ENCODE data around the gene ZNF223. TPM values are rescaled to one million over a fixed set of nuclear protein-coding genes. Genes with fewer than 3 reads are reported as not detected.

The ZNF223 gene
- 2.2 TPM for total RNA-seq
- long read RNA-seq, partial matches to known transcripts = 0 of 3 reads
- long read RNA-seq, other reads (novel, unspliced or antisense) = 2 of 3 reads

DNA sequence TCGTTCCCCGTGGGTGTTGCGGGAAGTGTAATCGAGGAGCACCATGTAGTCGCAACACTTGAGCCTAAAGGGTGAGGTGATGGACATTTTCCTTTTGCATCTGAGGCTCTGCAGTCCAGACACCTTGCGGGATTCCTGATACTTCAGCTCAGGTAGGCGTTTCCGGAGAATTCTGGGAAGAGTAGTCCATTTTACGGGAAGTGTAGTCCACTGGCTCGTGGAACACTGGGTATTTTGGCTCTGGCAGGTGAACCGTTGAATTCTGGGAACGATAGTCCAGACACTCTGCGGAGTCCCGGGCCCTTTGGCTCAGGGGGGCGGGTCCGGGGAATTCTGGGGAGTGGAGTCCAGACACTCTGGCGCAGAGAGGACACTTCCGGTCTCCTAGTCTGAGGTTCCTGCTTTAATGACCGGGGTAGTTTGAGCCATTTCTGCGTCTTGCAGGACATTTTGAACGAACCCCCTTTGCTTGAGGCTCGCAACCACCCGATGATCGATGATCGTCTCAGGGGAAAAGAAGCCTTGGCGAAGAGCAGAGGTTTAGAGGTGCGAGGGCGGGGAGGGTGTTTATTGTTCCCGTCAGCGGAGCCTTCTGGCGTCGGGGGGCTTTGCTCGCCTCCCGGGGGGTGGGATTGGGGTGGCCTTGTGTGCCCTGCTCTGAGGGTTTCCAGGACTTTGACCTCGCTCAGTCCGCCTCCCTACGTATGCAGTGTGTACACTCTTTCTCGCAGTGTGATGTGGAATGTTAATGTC is at the start of gene ZNF223:
ZNF223 (plus strand) TSS at position 387 of the 753 bp plus-strand sequence. CDS start 3,141 bp downstream, outside the sequence.
- peak; percentile 97 for DNase-seq (ENCODE audit: low spot score)
- intact Hi-C loops (cut with DNase I) = loop anchor here (1.0 to 5.0 kb wide), 6 partner anchors 19 to 155 kb away; partner anchors contain the start of genes ZNF155, ZNF225 and ZNF230

DNA sequence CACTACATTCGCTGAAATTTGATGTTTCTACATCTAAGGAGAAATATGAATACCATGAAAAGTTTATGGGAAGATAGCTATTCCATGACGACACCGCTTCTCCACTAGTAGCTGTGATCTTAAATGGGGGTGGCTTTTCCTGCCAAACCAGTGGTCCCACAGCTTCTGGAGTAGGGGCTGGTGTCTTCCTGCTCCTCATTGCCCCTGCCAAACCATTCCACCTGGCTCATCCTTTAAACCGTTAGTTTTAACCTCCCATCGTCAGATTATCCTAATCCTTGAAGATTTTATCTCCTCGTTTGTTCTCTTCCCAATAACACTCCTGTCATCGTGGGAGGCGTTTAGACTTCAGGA is 49.6 kb upstream of the ZNF223 start:
- intact Hi-C loops (cut with DNase I) = loop anchor here (1.0 to 10.0 kb wide), 5 partner anchors 18 to 203 kb away; partner anchors contain the start of genes ZNF155, ZNF223, ZNF224 and ZNF225
- DNase-seq (ENCODE audit: low spot score) = no peak

DNA sequence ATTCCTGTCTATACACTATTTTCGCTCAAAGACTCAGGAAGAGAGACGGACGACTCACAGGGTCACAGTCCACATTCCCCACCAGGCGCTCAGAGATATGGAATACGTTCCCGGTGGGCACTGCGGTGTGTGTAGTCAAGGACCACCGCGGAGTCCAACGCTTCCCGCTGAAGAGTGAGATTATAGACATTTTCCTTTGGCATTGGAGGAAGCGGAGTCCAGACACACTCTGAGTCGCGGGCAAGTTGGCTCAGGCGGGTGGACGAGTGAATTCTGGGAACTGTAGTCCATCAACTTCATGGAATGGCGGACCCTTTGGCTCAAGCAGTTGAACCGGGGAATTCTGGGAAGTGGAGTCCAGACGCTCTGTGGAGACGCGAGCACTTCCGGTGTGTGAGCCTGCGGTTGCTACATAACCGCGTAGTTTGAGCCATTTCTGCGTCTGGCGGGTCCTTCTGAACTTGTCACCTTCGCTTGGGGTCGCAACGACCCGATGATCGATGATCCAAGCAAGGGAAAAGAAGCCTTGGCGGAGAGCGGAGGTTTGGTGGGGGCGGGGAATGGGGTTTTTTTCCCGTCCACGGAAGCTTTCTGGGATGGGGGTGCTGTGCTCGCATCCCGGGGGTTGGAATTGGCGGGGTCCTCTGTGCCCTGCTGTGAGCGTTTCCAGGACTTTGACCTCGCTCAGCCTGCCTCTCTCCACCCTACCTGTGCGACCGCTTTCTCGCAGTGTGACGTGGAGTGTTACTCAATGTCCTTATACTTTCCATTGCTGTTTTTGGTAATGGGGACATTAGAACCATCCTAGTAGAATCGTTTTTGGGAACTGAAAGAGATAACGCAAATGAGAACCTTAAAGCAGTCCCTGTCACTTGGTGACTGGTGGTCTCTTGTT is 49.0 kb upstream of the ZNF223 start, which contains the start of gene ZNF230:
ZNF230 (plus strand) TSS at position 392 of the 895 bp plus-strand sequence. CDS start 4,122 bp downstream, outside the sequence.
- intact Hi-C loops (cut with DNase I) = loop anchor here (1.0 to 10.0 kb wide), 5 partner anchors 19 to 202 kb away; partner anchors contain the start of genes ZNF155, ZNF223, ZNF224 and ZNF225
- peak; percentile 95 for DNase-seq (ENCODE audit: low spot score)

DNA sequence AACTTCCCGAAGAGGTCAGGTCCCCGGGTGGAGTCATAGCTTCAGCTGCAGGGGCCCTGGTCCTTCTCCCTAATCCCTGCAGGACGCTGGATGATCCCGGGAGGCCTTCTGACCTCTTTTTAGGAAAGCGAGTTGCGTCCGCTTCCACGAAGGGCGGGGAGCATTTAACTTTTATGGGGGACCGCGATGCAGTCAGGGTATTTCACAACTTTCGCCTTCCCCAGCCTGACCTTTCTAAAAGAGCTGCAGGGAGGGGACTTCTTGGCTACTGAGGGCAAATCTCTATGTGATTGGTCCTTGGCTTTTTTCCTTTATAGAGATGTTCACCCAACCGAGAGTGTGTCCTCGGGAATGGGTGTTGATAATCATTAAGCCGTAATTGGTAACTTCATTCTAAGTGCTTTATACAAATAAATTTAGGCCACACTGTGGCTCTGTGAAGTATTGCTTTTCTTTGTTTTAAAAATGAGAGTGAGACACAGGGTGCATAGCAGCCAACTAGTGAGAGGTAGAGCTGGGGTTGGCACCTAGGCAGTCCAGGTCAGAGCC is 48.3 kb upstream of the ZNF223 start:
- intact Hi-C loops (cut with DNase I) = loop anchor here (5.0 to 10.0 kb wide), 4 partner anchors 49 to 201 kb away; partner anchors contain the start of genes ZNF223, ZNF224 and ZNF225
- no peak for DNase-seq (ENCODE audit: low spot score)

DNA sequence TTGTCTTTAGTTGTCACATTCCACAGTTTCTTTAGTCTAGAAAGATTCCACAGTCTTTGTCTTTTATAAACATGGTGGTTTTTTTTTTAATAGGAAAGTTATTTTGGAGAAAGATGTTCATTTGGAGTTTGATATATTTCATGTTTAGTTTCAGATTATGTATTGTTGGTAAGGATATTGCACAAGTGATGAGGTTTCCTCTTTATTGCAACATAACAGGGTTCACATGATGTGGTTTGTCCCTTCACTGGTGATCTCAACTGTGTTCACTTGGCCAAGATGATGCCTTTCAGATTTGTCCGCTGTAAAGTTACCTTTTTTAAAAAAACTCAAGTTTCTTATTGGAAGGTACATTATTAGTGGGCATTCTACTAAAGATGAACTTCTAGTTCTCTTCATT is 45.9 kb upstream of the ZNF223 start:
- intact Hi-C loops (cut with DNase I) = loop anchor here (10.0 kb wide), 1 partner anchor 199 kb away; no protein-coding TSS in a partner anchor
- no peak for DNase-seq (ENCODE audit: low spot score)

DNA sequence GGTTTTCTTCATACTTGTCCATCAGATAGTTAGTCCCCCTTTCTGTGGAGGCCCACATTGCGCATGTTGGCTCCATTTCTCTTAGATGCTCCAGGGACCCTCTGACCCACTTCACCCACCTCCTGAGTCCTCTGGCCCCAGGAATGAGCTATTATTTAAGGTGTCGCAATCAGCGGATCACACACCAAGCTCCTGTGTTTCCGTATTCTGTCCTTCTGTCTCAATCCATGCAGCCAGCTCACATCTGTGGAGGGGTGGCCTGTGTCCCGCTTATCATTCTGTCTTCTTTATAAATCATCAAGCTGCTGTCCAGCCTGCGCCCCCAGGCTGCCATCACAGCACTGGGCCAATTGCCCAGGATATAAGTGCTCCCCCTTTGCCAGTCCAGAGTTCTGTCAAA is 44.4 kb upstream of the ZNF223 start:
- no peak for DNase-seq (ENCODE audit: low spot score)
- intact Hi-C loops (cut with DNase I) = loop anchor here (10.0 kb wide), 1 partner anchor 197 kb away; no protein-coding TSS in a partner anchor

DNA sequence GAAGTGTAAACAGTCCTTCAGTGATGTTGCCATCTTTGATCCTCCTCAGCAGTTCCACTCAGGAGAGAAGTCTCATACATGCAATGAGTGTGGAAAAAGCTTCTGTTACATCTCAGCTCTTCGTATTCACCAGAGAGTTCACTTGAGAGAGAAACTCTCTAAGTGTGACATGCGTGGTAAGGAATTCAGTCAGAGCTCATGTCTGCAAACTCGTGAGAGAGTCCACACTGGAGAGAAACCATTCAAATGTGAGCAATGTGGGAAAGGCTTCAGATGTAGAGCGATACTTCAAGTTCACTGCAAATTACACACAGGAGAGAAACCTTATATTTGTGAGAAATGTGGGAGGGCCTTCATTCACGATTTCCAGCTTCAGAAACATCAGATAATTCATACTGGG is 41.4 kb upstream of the ZNF223 start:
- DNase-seq (ENCODE audit: low spot score) = no peak
- intact Hi-C loops (cut with DNase I) = no loop called here

DNA sequence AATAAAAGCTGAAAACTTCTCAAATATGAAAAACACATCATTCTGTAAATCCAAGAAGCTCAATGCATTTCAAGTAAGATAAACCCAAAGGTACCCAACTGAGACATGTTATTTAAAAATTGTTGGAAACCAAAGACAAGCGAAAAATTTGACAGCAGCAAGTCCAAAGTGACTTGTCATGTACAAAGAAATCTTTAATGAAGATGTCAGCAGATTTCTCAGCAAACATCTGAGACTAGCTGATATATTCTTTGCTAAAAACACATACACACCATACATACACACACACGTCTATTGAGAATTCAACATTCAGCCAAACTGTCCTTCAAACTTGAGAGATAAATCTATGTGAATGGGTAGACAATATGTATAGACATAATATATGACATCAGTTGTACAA is 32.3 kb upstream of the ZNF223 start:
- intact Hi-C loops (cut with DNase I) = no loop called here
- no peak for DNase-seq (ENCODE audit: low spot score)

DNA sequence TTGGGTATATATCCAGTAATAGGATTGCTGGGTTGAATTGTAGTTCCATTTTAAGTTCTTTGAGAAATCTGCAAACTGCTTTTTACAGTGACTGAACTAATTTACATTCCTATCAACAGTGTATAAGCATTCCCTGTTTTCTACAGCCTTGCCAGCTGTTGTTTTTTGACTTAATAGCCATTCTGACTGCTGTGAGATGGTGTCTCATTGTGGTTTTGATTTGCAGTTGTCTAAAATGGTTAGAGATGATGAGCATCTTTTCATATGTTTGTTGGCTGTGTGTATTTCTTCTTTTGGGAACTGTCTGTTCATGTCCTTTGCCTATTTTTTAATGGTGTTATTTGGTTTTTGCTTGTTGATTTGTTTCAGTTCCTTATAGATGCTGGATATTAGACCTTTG is 30.6 kb upstream of the ZNF223 start:
- intact Hi-C loops (cut with DNase I) = no loop called here
- no peak for DNase-seq (ENCODE audit: low spot score)

DNA sequence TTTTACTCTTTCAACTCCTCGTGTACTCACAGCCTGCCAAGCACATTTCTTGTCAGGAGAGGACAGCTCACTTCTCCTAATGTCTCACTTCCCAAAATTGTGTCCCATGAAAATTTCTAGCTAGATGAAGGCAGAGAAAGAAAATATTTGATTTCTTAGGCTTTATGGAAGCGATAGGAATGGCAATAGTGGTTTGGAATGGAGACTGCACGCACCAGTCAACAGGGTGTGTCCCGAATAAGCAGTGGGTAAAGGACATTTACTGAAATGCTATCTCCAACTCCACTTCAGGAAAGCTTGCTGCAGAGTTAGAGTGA is 27.0 kb upstream of the ZNF223 start:
- no peak for DNase-seq (ENCODE audit: low spot score)
- intact Hi-C loops (cut with DNase I) = no loop called here

DNA sequence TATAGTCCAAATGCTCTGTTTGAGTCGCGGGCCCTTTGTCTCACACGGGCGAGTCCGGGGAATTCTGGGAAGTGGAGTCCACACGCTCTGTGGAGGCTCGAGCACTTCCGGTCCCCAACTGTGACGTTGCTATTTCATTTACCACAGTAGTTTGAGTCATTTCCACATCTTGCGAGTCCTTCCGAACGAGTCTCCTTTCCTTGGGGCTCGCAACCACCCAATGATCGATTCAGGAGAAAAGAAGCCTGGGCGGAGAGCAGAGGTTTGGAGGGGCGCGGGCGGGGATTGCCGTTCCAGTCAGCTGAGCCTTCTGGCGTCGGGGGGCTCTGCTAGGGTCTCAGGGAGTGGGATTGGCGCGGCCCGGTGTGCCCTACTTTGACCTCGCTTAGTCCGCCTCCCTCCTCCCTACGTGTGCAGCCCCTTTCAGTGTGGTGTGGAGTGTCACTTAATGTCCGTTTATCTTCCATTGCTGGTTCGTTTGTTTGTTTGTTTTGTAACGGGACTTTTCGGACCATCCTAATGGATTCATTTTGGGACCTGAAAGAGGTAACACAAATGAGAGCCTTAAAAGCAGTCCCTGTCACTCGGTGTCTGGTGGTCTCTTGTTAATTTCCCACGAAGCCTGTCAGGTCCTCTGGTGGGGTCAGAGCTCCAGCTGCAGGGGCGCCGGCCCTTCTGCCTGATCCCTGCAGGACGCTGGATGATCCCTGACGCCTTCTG is 26.5 kb upstream of the ZNF223 start, which contains the start of gene ZNF222:
ZNF222 (plus strand) TSS at position 163 of the 720 bp plus-strand sequence; CDS start at position 221, 58 bp downstream.
- intact Hi-C loops (cut with DNase I) = no loop called here
- DNase-seq (ENCODE audit: low spot score) = peak; percentile 93

DNA sequence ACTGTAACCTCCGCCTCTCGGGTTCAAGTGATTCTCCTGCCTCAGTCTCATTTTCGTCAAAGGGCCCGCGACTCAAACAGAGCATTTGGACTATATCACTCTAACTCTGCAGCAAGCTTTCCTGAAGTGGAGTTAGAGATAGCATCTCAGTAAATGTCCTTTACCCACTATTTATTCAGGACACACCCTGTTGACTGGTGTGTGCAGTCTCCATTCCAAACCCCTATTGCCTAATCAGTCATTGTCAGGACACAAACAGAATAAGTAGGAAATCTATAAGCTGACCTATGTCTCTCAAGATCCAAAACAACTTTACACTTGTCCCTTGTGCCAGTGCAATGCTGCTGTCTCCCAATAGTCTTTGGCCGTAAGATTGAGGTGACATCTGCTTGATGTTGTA is 25.2 kb upstream of the ZNF223 start:
- intact Hi-C loops (cut with DNase I) = no loop called here
- DNase-seq (ENCODE audit: low spot score) = no peak

DNA sequence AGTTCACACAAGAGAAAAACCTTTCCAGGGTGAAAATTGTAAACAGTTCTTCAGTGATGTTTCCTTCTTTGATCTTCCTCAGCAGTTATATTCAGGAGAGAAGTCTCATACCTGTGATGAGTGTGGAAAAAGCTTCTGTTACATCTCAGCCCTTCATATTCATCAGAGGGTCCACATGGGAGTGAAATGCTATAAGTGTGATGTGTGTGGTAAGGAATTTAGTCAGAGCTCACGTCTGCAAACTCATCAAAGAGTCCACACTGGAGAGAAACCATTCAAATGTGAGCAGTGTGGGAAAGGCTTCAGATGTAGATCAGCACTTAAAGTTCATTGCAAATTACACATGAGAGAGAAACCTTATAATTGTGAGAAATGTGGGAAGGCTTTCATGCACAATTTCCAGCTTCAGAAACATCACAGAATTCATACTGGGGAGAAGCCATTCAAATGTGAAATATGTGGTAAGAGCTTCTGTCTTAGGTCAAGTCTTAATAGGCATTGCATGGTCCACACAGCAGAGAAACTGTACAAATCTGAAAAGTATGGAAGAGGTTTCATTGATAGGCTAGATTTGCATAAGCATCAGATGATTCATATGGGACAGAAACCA is 19.7 kb upstream of the ZNF223 start:
- intact Hi-C loops (cut with DNase I) = no loop called here
- DNase-seq (ENCODE audit: low spot score) = no peak

DNA sequence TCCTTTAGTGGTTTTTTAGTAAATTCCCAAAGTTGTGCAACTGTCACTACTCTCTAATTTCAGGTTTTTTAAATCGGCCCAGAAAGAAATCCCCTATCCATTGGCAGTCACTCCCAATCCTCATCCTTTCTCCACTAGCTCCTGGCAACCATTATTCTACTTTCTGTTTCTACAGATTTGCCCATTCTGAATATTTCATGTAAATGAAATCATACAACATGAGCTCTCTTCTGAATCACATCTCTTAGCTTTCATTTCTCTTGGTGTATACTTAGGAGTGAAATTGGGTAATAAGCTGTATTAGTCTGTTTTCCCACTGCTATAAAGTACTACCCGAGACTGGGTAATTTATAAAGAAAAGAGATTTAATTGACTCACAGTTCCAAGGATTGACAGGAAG is 9.7 kb upstream of the ZNF223 start:
- intact Hi-C loops (cut with DNase I) = no loop called here
- DNase-seq (ENCODE audit: low spot score) = no peak

DNA sequence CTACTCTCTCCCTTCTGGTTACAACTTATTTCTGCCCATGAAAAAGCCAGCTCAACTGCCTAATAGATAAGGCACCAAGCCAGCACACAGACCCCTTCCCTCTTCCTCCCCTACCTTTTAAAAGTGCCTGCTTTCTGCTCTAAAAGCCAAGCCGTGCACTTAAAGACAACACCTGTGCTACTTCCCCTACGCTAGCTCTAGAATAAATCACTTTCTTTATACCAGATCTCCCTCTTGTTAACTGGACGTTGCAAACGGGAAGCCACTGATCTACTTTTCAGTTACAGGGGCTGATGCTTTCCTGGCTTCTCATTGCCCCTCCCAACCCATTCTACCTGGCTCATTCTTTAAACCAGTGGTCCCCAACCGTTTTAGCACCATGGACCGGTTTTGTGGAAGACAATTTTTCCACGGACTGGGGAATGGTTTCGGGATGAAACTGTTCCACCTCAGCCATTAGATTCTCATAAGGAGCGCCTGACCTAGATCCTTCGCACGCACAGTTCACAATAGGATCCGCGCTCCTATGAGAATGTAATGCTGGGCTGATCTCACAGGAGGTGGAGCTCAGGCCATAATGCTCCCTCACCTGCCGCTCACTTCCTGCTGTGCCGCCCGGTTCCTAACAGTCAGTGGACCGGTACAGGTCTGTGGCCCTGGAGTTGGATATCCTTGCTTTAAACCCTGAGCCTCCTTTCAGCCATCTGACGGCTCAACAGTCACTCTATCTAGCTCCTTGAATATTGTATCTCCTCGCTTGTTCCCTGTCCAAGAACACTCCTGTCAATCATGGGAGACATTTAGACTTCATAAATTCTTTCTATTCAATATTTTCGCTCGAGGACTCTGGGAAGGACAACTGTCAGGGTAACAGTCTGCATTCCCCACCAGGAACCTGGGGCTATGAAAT is 841 bp upstream of the ZNF223 start:
- DNase-seq (ENCODE audit: low spot score) = no peak

DNA sequence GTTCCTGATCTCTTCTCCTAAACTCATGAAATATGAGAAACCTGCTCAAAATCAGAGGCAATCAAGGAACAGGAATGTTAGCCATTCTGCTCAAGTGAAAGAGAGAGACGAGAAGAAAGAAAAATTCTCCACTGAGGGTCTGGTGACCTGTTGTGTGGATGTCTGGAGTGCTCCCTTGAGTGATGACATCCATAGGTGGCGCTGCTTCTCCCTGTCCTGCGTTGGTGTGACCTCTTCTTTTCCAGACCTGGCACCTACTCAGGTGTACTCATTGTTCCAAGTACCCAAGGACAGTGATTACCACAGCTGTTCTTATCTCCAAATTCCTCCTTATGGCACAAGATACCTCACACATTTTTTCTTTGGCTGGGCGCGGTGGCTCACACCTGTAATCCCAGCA is 4.0 kb downstream of the ZNF223 start:
- DNase-seq (ENCODE audit: low spot score) = no peak
- intact Hi-C loops (cut with DNase I) = no loop called here

More for the DNA sequence above, 841 bp upstream of the ZNF223 start:
- intact Hi-C loops (cut with DNase I) = loop anchor here (1.0 to 5.0 kb wide), 4 partner anchors 49 to 156 kb away; partner anchors contain the start of genes ZNF155 and ZNF230

DNA sequence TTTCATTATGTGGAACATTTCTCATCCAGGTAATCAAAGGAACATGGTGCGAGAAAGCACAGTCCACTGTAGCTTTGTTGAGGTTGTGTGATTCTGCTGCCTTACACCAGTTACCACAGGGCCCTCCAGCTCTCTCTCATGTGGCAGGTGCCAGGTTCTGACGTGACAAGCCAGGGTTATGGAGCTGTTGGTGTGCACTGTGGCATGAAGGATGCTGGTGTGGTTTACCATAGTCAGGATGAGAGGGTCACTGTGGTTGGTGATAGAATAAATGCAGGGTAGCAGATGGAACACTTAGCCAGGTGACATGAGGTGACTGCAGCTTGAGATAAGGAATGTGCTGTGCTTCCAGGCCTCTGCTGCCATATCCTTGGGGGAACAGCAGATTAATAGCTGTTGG is 7.4 kb downstream of the ZNF223 start:
- intact Hi-C loops (cut with DNase I) = no loop called here

DNA sequence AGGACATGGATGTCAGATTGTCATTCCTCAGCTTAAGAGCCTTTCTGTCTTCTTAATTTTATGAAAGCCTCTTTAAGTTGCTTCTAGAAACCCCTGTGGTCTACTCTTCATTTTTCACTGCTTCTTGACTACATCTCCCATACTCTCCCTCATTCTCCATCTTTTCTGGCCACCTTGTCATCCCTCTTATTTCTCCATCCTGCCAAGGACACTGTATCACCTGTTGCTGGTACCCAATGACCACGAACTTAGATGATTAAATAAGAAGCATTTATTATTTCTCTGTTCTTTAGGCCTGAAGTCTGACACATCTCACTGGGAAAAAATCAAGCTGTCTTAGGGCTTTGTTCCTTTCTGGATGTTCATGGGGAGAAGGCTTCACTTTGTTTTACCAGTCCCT is 9.2 kb downstream of the ZNF223 start:
- DNase-seq (ENCODE audit: low spot score) = no peak
- intact Hi-C loops (cut with DNase I) = no loop called here

More for the DNA sequence above, 7.4 kb downstream of the ZNF223 start:
- no peak for DNase-seq (ENCODE audit: low spot score)

Data from cardiac septum (tissue), 1 donor.